Measurements from ENCODE around the gene WDFY4.

WDFY4 gene

GRCh38 chr10:48692748-48693147, 8.1 kb downstream of the WDFY4 start (continued):
- TF ChIP-seq, protein P1, sequence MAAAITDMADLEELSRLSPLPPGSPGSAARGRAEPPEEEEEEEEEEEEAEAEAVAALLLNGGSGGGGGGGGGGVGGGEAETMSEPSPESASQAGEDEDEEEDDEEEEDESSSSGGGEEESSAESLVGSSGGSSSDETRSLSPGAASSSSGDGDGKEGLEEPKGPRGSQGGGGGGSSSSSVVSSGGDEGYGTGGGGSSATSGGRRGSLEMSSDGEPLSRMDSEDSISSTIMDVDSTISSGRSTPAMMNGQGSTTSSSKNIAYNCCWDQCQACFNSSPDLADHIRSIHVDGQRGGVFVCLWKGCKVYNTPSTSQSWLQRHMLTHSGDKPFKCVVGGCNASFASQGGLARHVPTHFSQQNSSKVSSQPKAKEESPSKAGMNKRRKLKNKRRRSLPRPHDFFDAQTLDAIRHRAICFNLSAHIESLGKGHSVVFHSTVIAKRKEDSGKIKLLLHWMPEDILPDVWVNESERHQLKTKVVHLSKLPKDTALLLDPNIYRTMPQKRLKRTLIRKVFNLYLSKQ (tag by site-specific recombination; IDR thresholded peaks at IDR 0.05; ENCODE audit: borderline replicate concordance) = no peak
- TF ChIP-seq ZNF558 (tag by site-specific recombination; IDR thresholded peaks at IDR 0.05) (no peak), ZNF221 (tag by site-specific recombination; IDR thresholded peaks at IDR 0.05; ENCODE audit: borderline replicate concordance) (no peak)

GRCh38 chr10:48693206-48693605, 8.5 kb downstream of the WDFY4 start:
- Histone ChIP-seq H3K4me1 (ENCODE audit: control insufficient read depth, insufficient read depth, low read length) (no peaks in the 10 kb centered on the region), H3K9me3 (ENCODE audit: control insufficient read depth, insufficient read depth, low read depth, low read length) (no peaks in the 10 kb centered on the region), H3K27ac (ENCODE audit: extremely low read depth, low read depth, low read length) (no peak overlapping the region), H3K36me3 (ENCODE audit: control insufficient read depth in 2 of 2, insufficient read depth in 1 of 2, low read length in 2 of 2) (no peaks in the 10 kb centered on the region), H3K4me3 (ENCODE audit: low read depth, low read length) (no peak overlapping the region)
- ChIA-PET POLR2A (no interaction called here), CTCF (no interaction called here)
- TF ChIP-seq KLF8 (tag by site-specific recombination; IDR thresholded peaks at IDR 0.05) (no peak), ZNF629 (tag by site-specific recombination; IDR thresholded peaks at IDR 0.05) (no peak), ZNF747 (tag by site-specific recombination; IDR thresholded peaks at IDR 0.05) (no peak), ZNF423 (tag by site-specific recombination; IDR thresholded peaks at IDR 0.05) (no peak), ZNF585B (tag by site-specific recombination; IDR thresholded peaks at IDR 0.05) (no peak), ZNF416 (tag by site-specific recombination; IDR thresholded peaks at IDR 0.05) (no peak), ZNF701 (tag by site-specific recombination; IDR thresholded peaks at IDR 0.05) (no peak), ELK4 (IDR thresholded peaks at IDR 0.05; ENCODE audit: borderline replicate concordance, low read depth, low read length) (no peak), ZNF792 (tag by site-specific recombination; IDR thresholded peaks at IDR 0.05) (no peak), ZEB2 (tag by site-specific recombination; IDR thresholded peaks at IDR 0.05) (no peak), ZNF121 (tag by site-specific recombination; IDR thresholded peaks at IDR 0.05) (no peak), TRIM28 (IDR thresholded peaks at IDR 0.05; ENCODE audit: borderline replicate concordance, low read length) (no peak), ZNF2 (tag by site-specific recombination; IDR thresholded peaks at IDR 0.05) (no peak), ZNF426 (tag by site-specific recombination; IDR thresholded peaks at IDR 0.05) (no peak), FEZF1 (tag by site-specific recombination; IDR thresholded peaks at IDR 0.05) (no peak), ZNF645 (tag by site-specific recombination; IDR thresholded peaks at IDR 0.05) (no peak), ZNF600 (tag by site-specific recombination; IDR thresholded peaks at IDR 0.05) (no peak)
- TF ChIP-seq, protein P2, sequence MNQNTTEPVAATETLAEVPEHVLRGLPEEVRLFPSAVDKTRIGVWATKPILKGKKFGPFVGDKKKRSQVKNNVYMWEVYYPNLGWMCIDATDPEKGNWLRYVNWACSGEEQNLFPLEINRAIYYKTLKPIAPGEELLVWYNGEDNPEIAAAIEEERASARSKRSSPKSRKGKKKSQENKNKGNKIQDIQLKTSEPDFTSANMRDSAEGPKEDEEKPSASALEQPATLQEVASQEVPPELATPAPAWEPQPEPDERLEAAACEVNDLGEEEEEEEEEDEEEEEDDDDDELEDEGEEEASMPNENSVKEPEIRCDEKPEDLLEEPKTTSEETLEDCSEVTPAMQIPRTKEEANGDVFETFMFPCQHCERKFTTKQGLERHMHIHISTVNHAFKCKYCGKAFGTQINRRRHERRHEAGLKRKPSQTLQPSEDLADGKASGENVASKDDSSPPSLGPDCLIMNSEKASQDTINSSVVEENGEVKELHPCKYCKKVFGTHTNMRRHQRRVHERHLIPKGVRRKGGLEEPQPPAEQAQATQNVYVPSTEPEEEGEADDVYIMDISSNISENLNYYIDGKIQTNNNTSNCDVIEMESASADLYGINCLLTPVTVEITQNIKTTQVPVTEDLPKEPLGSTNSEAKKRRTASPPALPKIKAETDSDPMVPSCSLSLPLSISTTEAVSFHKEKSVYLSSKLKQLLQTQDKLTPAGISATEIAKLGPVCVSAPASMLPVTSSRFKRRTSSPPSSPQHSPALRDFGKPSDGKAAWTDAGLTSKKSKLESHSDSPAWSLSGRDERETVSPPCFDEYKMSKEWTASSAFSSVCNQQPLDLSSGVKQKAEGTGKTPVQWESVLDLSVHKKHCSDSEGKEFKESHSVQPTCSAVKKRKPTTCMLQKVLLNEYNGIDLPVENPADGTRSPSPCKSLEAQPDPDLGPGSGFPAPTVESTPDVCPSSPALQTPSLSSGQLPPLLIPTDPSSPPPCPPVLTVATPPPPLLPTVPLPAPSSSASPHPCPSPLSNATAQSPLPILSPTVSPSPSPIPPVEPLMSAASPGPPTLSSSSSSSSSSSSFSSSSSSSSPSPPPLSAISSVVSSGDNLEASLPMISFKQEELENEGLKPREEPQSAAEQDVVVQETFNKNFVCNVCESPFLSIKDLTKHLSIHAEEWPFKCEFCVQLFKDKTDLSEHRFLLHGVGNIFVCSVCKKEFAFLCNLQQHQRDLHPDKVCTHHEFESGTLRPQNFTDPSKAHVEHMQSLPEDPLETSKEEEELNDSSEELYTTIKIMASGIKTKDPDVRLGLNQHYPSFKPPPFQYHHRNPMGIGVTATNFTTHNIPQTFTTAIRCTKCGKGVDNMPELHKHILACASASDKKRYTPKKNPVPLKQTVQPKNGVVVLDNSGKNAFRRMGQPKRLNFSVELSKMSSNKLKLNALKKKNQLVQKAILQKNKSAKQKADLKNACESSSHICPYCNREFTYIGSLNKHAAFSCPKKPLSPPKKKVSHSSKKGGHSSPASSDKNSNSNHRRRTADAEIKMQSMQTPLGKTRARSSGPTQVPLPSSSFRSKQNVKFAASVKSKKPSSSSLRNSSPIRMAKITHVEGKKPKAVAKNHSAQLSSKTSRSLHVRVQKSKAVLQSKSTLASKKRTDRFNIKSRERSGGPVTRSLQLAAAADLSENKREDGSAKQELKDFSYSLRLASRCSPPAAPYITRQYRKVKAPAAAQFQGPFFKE (tag by site-specific recombination; IDR thresholded peaks at IDR 0.05; ENCODE audit: borderline replicate concordance) = no peak
- TF ChIP-seq, protein P3, sequence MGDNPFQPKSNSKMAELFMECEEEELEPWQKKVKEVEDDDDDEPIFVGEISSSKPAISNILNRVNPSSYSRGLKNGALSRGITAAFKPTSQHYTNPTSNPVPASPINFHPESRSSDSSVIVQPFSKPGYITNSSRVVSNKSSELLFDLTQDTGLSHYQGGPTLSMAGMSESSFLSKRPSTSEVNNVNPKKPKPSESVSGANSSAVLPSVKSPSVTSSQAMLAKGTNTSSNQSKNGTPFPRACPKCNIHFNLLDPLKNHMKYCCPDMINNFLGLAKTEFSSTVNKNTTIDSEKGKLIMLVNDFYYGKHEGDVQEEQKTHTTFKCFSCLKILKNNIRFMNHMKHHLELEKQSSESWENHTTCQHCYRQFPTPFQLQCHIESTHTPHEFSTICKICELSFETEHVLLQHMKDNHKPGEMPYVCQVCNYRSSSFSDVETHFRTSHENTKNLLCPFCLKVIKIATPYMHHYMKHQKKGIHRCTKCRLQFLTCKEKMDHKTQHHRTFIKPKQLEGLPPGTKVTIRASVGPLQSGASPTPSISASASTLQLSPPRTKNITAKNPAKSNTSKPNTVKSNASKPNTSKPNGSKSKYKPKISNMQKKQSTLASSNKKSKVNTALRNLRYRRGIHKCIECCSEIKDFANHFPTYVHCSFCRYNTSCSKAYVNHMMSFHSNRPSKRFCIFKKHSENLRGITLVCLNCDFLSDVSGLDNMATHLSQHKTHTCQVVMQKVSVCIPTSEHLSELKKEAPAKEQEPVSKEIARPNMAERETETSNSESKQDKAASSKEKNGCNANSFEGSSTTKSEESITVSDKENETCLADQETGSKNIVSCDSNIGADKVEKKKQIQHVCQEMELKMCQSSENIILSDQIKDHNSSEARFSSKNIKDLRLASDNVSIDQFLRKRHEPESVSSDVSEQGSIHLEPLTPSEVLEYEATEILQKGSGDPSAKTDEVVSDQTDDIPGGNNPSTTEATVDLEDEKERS (tag by site-specific recombination; IDR thresholded peaks at IDR 0.05) = no peak

All from HEK293 (cell line).